NCI-H1694 treated with DMSO at 0.1 percent for 48 hours (cell line): ENCODE data around the gene SPANXN1.
"Not testable (repeated sequence)": the region's sequence is repeated elsewhere in the genome, so short reads cannot be mapped to it uniquely, and the experiment has no call there.

Experiments
- DNase-seq: peaks from one replicate; lab custom pipeline; 2025; lab: John Stamatoyannopoulos, UW

SPANXN1 gene, protein sequence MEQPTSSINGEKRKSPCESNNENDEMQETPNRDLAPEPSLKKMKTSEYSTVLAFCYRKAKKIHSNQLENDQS

DNA sequence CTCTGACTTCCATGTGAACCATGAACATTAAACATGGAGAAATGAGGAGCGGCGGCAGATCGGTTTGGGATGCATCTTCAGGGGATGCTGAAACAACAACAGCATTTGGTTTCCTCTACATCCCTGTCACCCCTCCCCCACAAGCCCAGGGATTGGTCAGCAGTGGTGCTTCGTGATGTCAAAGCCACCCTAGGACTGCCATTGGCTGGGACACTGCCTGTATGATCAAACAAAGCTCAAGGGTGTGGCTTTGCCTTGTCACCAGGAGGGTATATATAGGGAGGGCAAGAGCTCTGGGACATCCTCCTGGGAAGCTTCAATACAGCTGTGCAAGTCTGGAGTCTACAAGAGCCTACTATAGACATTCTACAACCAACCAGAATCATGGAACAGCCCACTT, at the start of gene SPANXN1:
Gene SPANXN1, plus strand, starts transcription at position 301 of the 400 bp plus-strand sequence. Its CDS starts 84 bp downstream, at position 385.
- not testable (repeated sequence) for DNase-seq

DNA sequence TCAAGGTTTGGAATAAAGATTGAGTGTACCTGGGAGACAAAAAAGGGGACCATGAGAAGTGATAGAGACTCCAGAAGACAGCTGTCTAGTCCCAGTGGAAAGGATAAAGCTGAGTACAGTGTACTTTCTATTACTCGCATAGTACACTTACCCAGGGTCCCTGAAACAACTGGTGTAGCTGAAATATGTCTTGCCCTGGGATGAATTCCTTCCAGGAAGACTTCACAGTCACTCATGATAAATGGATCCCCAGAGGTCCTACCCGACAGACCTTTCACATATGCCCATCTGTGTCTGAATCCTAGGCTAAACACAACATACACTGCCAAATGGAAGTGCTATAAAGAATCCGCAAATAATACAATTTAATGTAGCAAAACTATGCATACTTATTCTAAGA, 48.2 kb upstream of the SPANXN1 start:
- no peak for DNase-seq

DNA sequence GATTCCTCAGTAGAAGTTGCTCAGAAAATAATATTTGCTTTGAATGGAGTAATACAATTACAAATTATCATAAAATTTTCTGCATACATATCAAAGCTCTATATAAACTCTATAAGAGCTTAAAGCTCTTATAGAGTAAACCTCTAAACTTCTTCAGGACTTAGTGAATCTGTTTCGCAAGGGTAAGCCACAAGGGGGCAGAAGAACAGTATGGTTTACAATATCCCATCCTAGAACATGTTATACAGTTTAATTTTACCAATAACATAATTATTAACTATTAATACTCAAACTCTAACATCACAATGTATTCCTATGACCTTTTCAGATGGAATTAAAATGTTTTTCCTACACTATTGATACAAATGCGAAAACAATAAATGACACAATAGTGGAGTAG, 33.8 kb upstream of the SPANXN1 start:
- no peak for DNase-seq

DNA sequence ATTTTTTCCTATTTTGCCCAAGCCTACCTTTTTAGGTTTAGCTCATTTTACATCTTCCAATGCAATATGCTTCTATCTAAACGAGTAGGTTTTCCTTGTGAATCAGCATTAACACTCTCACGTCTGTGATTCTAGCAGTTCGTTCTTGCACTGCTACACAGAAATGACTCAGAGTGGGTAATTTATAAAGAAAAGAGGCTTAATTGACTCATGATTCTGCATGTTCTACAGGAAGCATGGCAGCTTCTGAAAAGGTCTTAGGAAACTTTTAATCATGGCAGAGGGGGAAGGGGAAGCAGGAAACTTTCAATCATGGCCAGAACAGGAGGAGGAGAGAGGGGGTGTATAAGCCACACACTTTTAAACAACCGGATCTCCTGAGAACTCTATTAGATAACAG, 44.9 kb downstream of the SPANXN1 start:
- no peak for DNase-seq
